Smooth muscle cell of the brain vasculature (primary cell): ENCODE results near the gene NUPR1.
"Not testable (repeated sequence)": the region's sequence is repeated elsewhere in the genome, so short reads cannot be mapped to it uniquely, and the experiment has no call there.

ENCODE experiments used
- DNase-seq: peaks from one replicate; pipeline ENCODE4 v3.0.0-alpha.2; 2012; ENCODE audit warnings: low read depth, low spot score

Gene NUPR1

DNA sequence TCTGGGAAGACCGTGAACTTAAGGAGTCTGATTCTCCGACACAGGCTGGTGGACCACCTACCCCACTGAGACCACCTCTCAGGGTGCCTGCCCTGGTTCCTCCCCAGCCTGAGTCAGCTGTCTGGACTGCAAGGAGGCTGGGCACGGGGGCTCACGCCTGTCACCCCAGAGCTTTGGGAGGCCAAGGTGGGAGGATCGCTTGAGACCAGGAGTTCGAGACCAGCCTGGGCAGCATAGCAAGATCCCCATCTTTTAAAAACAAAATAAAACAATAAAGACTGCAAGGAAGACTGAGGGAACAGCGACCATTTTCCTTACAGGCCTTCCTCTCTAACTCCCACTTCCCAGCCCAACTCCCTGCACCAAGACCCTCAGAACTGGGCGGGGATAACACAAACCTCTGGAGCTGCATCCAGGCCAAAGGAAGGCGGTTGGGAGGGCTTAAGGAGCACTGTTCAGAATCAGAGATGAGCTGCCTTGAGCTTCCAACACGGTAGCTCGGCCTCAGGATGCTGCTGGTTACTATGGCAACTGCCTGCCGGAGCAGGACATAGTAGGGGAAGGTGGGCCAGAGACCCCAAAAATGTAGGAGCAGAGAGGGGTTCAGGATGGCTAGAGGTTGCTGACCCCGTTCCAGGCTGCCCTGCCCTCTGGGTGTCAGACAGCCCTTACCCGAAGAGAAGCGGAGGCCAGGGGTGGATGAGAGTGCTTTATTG is 40.0 kb downstream of the NUPR1 start:
- no peak for DNase-seq

DNA sequence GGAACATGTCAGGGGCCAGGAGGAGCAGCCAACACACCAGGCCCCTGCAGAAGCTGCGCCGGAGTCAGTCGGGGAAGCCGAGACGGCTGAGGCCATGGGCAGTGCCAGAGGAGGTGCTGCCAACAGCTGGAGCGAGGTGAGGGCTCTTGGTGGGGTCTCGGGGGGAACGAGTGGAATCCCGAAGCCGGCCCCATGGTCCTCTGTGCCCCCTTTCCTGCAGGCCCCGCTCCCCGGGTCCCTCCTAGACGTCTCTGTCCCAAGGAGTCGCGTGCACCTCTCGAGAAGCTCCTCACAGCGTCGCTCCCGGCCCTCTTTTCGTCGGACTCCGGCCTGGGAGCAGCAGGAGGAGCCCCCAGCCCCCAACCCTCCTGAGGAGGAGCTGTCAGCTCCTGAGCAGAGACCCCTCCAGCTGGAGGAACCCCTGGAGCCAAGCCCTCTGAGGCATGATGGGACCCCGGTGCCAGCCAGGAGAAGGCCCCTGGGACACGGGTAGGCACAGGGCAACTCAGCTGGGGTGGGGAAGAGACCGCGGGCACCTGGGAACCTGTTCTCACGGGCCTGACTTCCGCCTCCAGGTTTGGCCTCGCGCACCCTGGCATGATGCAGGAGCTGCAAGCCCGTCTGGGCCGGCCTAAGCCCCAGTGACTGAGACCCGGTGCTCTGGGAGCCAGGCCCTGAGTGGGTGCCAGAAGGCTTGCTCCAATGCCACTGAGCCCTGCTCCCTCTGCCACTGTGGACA is 40.7 kb downstream of the NUPR1 start:
- no peak for DNase-seq

- DNase-seq, result no peak
These were observed 41.4 kb downstream of the NUPR1 start for GRCh38 chr16:28497386-28497785.

DNA sequence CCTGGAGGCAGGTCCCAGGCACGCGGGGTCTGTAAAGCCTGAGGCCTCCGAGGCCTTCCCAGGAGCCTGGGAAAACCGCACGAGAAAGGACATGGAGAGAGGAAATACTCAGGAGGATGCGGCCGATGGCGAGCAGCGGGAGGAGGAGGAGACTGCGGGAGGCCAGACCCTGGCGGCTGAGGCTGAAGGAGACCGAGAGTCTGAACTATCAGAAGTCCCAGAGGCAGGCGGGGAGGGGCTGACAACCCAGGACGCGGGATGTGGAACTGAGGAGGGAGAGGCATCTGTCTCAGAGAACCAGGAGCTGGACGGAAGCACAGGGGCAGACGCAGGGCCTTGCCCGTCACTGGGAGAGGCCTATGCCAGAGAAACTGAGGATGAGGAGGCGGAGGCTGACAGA is 41.9 kb downstream of the NUPR1 start:
- no peak for DNase-seq

GRCh38 chr16:28495795-28496749 is 42.7 kb downstream of the NUPR1 start:
- DNase-seq, result no peak

DNA sequence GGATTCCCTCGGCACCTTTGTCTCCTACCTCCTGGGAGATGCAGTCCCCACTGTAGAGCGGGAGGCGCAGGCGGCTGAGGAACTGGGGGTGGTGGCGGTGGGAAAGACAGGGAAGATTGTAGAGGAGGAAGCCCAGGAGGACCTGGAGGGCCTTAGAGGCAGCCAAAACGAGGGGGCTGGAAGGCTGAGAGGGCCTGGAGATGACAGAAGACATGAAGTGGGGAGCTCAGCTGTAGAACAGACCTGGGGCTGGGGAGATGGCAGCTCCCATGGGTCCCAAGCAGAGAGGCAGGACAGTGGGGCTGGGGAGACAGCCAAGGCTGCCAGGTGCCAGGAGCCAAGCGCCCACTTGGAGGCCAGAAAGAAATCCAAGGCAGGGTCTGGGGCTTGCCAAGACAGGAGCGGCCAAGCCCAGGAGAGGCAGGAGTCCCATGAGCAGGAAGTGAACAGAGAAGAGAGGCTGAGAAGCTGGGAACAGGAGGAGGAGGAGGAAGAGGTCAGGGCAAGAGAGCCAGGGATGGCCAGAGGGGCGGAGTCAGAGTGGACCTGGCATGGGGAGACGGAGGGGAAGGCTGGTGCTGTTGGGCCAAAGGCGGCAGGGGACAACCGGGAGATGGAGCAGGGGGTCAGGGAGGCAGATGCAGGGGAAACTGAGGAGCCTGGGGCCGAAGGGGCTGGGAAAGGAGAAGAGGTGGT is 43.5 kb downstream of the NUPR1 start:
- no peak for DNase-seq

DNA sequence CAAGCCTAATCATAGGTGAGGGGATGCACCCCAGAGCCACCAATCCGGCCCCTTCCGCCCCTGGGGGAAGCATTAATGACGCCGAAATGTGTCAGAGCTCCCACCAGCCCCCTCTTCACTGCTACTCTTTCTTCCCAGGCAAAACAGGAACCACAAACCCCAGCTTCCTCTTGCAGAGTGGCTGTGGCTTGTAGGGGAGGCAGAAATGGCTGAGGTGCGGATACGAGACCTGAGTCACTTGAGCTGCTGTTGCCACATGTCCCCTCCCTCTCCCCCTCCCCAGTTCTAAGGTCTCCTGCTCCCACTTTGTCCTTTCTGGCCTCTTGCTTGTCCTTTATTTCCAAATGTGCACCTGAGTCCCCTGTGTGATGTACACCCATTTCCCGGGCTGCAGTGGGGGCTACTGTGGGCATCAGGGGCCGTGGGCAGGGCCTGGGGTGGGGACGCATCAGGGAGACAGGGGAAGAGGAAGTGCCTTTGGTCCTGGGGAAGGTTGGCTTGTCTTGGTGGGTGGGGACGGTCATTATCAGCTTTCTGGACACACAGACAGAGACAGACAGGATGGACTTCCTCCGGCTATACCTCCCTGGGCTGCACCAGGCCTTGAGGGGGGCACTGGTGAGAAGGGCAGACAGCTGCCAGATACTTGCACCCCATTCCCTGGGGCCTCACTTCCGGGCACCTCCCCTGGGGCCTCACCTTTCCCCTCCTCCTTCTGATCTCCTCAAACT is 44.5 kb downstream of the NUPR1 start, which contains the start of gene APOBR:
APOBR (plus strand) TSS at position 523 of the 731 bp plus-strand sequence; CDS start at position 562, 39 bp downstream.
- no peak for DNase-seq

GRCh38 chr16:28492511-28492910 is 46.3 kb downstream of the NUPR1 start:
- no peak for DNase-seq

GRCh38 chr16:28491970-28492474 is 46.8 kb downstream of the NUPR1 start, which contains the start of gene CLN3:
Gene CLN3, minus strand, starts transcription at chr16:28492074. Its CDS starts 315 bp downstream, at chr16:28491759.
- peak; percentile 81 for DNase-seq

GRCh38 chr16:28491230-28491969 is 47.4 kb downstream of the NUPR1 start:
- DNase-seq, result no peak

DNA sequence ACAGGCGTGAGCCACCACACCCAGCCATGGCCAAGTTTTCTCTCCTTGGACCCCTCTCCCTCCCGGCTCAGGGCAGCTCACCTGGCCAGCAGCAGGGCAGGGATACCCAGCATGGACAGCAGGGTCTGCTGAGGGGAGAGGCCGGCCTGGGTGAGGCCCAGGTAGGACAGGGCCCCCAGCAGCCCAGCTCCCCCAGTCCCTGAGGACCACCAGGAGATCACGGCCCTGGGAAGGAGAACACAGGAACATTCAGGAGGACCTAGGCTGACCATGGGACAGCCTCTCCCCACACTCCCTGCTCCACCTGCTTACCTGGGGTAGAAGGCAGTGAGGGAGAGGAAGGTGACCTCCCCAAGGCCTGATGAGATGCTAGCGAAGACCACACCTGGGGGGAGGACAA is 52.5 kb downstream of the NUPR1 start:
- DNase-seq, result no peak

GRCh38 chr16:28483361-28483760 is 55.4 kb downstream of the NUPR1 start:
- DNase-seq, result not testable (repeated sequence)
